ENCODE data around the gene RHOU. TPM values are rescaled to one million over a fixed set of nuclear protein-coding genes. Genes with fewer than 3 reads are reported as not detected.

RHOU gene
- total and polyA plus RNA-seq, 2 donors (not counting 1 experiment from before 2014, with no cell fraction given): 0.23 to 11.4 TPM

GRCh38 chr1:228744918-228745317 lies 9.6 kb downstream of the RHOU start:
- Histone ChIP-seq H3K9me3 (ENCODE audit: control insufficient read depth, insufficient read depth, low read depth, low read length) (no peaks in the 10 kb centered on the region), H3K27ac (ENCODE audit: insufficient read depth, low read length) (no peak overlapping the region)
- no peak for TF ChIP-seq CTCF (conservative IDR thresholded peaks at IDR 0.05 in 1 of 2, IDR thresholded peaks at IDR 0.05 in 1 of 2; ENCODE audit: low read depth in 1 of 2, low read length in 2 of 2)
- no peak for TF ChIP-seq EZH2 (IDR thresholded peaks at IDR 0.05; ENCODE audit: low read length, missing control alignments)

GRCh38 chr1:228745497-228745896 lies 10.2 kb downstream of the RHOU start:
- Histone ChIP-seq H3K4me2 (ENCODE audit: extremely low read depth, insufficient read depth, low read length) (no peak overlapping the region), H3K27me3 (ENCODE audit: control insufficient read depth, insufficient read depth, low read length) (no peaks in the 10 kb centered on the region), H3K27ac (ENCODE audit: insufficient read depth, low read length) (no peak overlapping the region), H3K9ac (ENCODE audit: insufficient read depth, low read length) (no peak overlapping the region), H3K36me3 (ENCODE audit: control insufficient read depth, insufficient read depth, low read length) (no peaks in the 10 kb centered on the region), H3K79me2 (ENCODE audit: control insufficient read depth, insufficient read depth, low read length) (no peaks in the 10 kb centered on the region), H3K4me1 (ENCODE audit: control insufficient read depth, extremely low read depth, insufficient read depth, low read length) (no peaks in the 10 kb centered on the region), H3K9me3 (ENCODE audit: control insufficient read depth, insufficient read depth, low read depth, low read length) (no peaks in the 10 kb centered on the region), H4K20me1 (ENCODE audit: control insufficient read depth, extremely low read depth, insufficient read depth, low read length) (no peaks in the 10 kb centered on the region), H2AFZ (ENCODE audit: low read length) (no peak overlapping the region), H3K4me3 (replicated peaks in 1 of 4; ENCODE audit: control extremely low read depth in 1 of 4, insufficient read depth in 1 of 4, low read depth in 3 of 4, low read length in 4 of 4) (no peak overlapping the region)
- TF ChIP-seq EZH2 (IDR thresholded peaks at IDR 0.05; ENCODE audit: low read length, missing control alignments) (no peak), CTCF (conservative IDR thresholded peaks at IDR 0.05 in 1 of 2, IDR thresholded peaks at IDR 0.05 in 1 of 2; ENCODE audit: low read depth in 1 of 2, low read length in 2 of 2) (no peak)
- DNase-seq (ENCODE audit: low read depth in 2 of 2): no peak

More at GRCh38 chr1:228744918-228745317, 9.6 kb downstream of the RHOU start:
- H4K20me1 ChIP-seq (ENCODE audit: control insufficient read depth, extremely low read depth, insufficient read depth, low read length): no peaks in the 10 kb centered on the region
- no peak overlapping the region for H3K4me2 ChIP-seq (ENCODE audit: extremely low read depth, insufficient read depth, low read length)
- H2AFZ ChIP-seq (ENCODE audit: low read length): no peak overlapping the region
- no peak overlapping the region for H3K9ac ChIP-seq (ENCODE audit: insufficient read depth, low read length)
- no peak overlapping the region for H3K4me3 ChIP-seq (replicated peaks in 1 of 4; ENCODE audit: control extremely low read depth in 1 of 4, insufficient read depth in 1 of 4, low read depth in 3 of 4, low read length in 4 of 4)
- H3K4me1 ChIP-seq (ENCODE audit: control insufficient read depth, extremely low read depth, insufficient read depth, low read length): no peaks in the 10 kb centered on the region
- no peaks in the 10 kb centered on the region for H3K79me2 ChIP-seq (ENCODE audit: control insufficient read depth, insufficient read depth, low read length)
- H3K27me3 ChIP-seq (ENCODE audit: control insufficient read depth, insufficient read depth, low read length): no peaks in the 10 kb centered on the region
- no peak for DNase-seq (ENCODE audit: low read depth in 2 of 2)
- H3K36me3 ChIP-seq (ENCODE audit: control insufficient read depth, insufficient read depth, low read length): no peaks in the 10 kb centered on the region

- no peaks in the 10 kb centered on the region for H3K79me2 ChIP-seq (ENCODE audit: control insufficient read depth, insufficient read depth, low read length)
- no peak overlapping the region for H2AFZ ChIP-seq (ENCODE audit: low read length)
- H3K36me3 ChIP-seq (ENCODE audit: control insufficient read depth, insufficient read depth, low read length): no peaks in the 10 kb centered on the region
- H3K27ac ChIP-seq (ENCODE audit: insufficient read depth, low read length): no peak overlapping the region
- H4K20me1 ChIP-seq (ENCODE audit: control insufficient read depth, extremely low read depth, insufficient read depth, low read length): no peaks in the 10 kb centered on the region
- DNase-seq (ENCODE audit: low read depth in 2 of 2): no peak
- TF ChIP-seq EZH2 (IDR thresholded peaks at IDR 0.05; ENCODE audit: low read length, missing control alignments) (no peak), CTCF (conservative IDR thresholded peaks at IDR 0.05 in 1 of 2, IDR thresholded peaks at IDR 0.05 in 1 of 2; ENCODE audit: low read depth in 1 of 2, low read length in 2 of 2) (no peak)
- H3K4me3 ChIP-seq (replicated peaks in 1 of 4; ENCODE audit: control extremely low read depth in 1 of 4, insufficient read depth in 1 of 4, low read depth in 3 of 4, low read length in 4 of 4): no peak overlapping the region
- no peaks in the 10 kb centered on the region for H3K4me1 ChIP-seq (ENCODE audit: control insufficient read depth, extremely low read depth, insufficient read depth, low read length)
- H3K4me2 ChIP-seq (ENCODE audit: extremely low read depth, insufficient read depth, low read length): no peak overlapping the region
- H3K27me3 ChIP-seq (ENCODE audit: control insufficient read depth, insufficient read depth, low read length): no peaks in the 10 kb centered on the region
- no peaks in the 10 kb centered on the region for H3K9me3 ChIP-seq (ENCODE audit: control insufficient read depth, insufficient read depth, low read depth, low read length)
- H3K9ac ChIP-seq (ENCODE audit: insufficient read depth, low read length): no peak overlapping the region
These were observed 12.1 kb downstream of the RHOU start for GRCh38 chr1:228747301-228747935.
